Type B pancreatic cell (in vitro differentiated cells): ENCODE results near the gene RNF215. TPM values are rescaled to one million over a fixed set of nuclear protein-coding genes. Genes with fewer than 3 reads are reported as not detected.

ENCODE experiments used
- DNase-seq: peaks from one replicate; pipeline ENCODE4 v3.0.0; 2021; ENCODE audit warnings: mixed read lengths; ENCODE audit not compliant: unreplicated experiment; ENCODE audit errors: extremely low spot score
- H3K27ac Mint-ChIP-seq: 2 replicates; pipeline ENCODE4 v1.8.0; 2021; ENCODE audit warnings: mild to moderate bottlenecking, mixed read lengths
- H3K27me3 Mint-ChIP-seq: 2 replicates; pipeline ENCODE4 v1.8.0; 2021; ENCODE audit warnings: mixed read lengths
- H3K36me3 Mint-ChIP-seq: 2 replicates; pipeline ENCODE4 v1.8.0; 2021; ENCODE audit warnings: mixed read lengths
- H3K4me1 Mint-ChIP-seq: one replicate; pipeline ENCODE4 v1.8.0; 2021; ENCODE audit warnings: mixed read lengths; ENCODE audit not compliant: unreplicated experiment
- H3K4me3 Mint-ChIP-seq: 2 replicates; pipeline ENCODE4 v1.8.0; 2021; ENCODE audit warnings: mild to moderate bottlenecking, mixed read lengths
- H3K9me3 Mint-ChIP-seq: 2 replicates; pipeline ENCODE4 v1.8.0; 2021; ENCODE audit warnings: mixed read lengths
- total RNA-seq: library from RNA; stranded (reverse); gene quantifications from 2 replicates; pipeline ENCODE4 v1.2.1, GENCODE V29; 2021; ENCODE audit warnings: low replicate concordance
- TF ChIP-seq, protein P1 (sequence below): fragments of 200-600 bp; sonication (generic); conservative IDR thresholded peaks from 2 replicates; pipeline ENCODE4 v1.5.0; 2021; ENCODE audit warnings: antibody characterized with exemption, mild to moderate bottlenecking

Gene RNF215
- total RNA-seq, 1 donor from 2014 or later: 29.2 TPM

- TF ChIP-seq, protein P1, sequence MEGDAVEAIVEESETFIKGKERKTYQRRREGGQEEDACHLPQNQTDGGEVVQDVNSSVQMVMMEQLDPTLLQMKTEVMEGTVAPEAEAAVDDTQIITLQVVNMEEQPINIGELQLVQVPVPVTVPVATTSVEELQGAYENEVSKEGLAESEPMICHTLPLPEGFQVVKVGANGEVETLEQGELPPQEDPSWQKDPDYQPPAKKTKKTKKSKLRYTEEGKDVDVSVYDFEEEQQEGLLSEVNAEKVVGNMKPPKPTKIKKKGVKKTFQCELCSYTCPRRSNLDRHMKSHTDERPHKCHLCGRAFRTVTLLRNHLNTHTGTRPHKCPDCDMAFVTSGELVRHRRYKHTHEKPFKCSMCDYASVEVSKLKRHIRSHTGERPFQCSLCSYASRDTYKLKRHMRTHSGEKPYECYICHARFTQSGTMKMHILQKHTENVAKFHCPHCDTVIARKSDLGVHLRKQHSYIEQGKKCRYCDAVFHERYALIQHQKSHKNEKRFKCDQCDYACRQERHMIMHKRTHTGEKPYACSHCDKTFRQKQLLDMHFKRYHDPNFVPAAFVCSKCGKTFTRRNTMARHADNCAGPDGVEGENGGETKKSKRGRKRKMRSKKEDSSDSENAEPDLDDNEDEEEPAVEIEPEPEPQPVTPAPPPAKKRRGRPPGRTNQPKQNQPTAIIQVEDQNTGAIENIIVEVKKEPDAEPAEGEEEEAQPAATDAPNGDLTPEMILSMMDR: no peak
- Mint-ChIP-seq H3K27ac (no peak overlapping the region), H3K27me3 (no peaks in the 10 kb centered on the region), H3K36me3 (peaks cover 14% of the 10 kb centered on the region), H3K4me1 (peaks cover 4% of the 10 kb centered on the region), H3K9me3 (no peaks in the 10 kb centered on the region), H3K4me3 (no peak overlapping the region)
- DNase-seq: no peak
Observed at GRCh38 chr22:30332551-30332950, 54.7 kb downstream of the RNF215 start.

Other genes with a start within 250 kb of the RNF215 start
- gene LIF, start 140.7 kb downstream of the RNF215 start, total RNA-seq: 3.8 and 9.8 TPM in 2 replicates
- not detected in 2 replicates for gene OSM, start 120.6 kb downstream of the RNF215 start, total RNA-seq
- 11.4 TPM in 2 replicates for gene CASTOR1, start 97.9 kb downstream of the RNF215 start, total RNA-seq
- gene TBC1D10A, start 60.5 kb downstream of the RNF215 start, total RNA-seq: 15.3 and 21.5 TPM in 2 replicates
- gene SF3A1, start 30.5 kb downstream of the RNF215 start, total RNA-seq: 160 and 190 TPM in 2 replicates
- 6.9 and 9.4 TPM in 2 replicates for gene CCDC157, start 30.4 kb downstream of the RNF215 start, total RNA-seq
- gene SEC14L2, start 9.6 kb upstream of the RNF215 start, total RNA-seq: 7.9 and 9.6 TPM in 2 replicates
- gene MTFP1, start 38.4 kb upstream of the RNF215 start, total RNA-seq: 16.1 and 20.6 TPM in 2 replicates
- not detected in 2 replicates for gene SEC14L3, start 84.6 kb upstream of the RNF215 start, total RNA-seq
- gene SEC14L4, start 118.3 kb upstream of the RNF215 start, total RNA-seq: not detected in 2 replicates
- gene SEC14L6, start 159.3 kb upstream of the RNF215 start, total RNA-seq: 0.98 and 1.5 TPM in 2 replicates
- 5.0 and 5.9 TPM in 2 replicates for gene GAL3ST1, start 187.3 kb upstream of the RNF215 start, total RNA-seq
- 71.3 and 77.0 TPM in 2 replicates for gene PES1, start 204.5 kb upstream of the RNF215 start, total RNA-seq
- gene TCN2, start 219.8 kb upstream of the RNF215 start, total RNA-seq: 9.0 and 14.5 TPM in 2 replicates
- 2.4 and 3.4 TPM in 2 replicates for gene SLC35E4, start 248.4 kb upstream of the RNF215 start, total RNA-seq